ENCODE results near the gene ZBTB7C.

DNA sequence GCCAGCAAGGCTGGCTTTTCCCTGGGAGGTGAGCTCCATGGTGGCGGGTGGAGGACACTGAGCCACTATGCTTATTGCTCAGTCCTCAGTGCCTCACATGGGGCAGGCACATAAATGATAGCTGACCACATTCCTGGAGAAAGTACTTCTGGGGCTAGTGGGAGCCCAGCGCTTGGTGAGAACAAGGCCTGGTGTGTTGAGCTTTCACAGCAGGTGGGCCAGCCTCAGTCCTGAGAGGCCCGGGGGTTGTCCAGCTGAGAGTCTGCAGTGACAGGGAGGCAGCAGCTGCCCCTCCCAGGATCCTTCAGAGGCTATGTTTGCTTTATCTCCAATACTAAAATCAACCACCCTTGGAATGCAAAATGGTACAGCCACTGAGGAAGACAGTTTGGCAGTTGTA, 217.7 kb downstream of the ZBTB7C start:
- TF ChIP-seq, protein P1, sequence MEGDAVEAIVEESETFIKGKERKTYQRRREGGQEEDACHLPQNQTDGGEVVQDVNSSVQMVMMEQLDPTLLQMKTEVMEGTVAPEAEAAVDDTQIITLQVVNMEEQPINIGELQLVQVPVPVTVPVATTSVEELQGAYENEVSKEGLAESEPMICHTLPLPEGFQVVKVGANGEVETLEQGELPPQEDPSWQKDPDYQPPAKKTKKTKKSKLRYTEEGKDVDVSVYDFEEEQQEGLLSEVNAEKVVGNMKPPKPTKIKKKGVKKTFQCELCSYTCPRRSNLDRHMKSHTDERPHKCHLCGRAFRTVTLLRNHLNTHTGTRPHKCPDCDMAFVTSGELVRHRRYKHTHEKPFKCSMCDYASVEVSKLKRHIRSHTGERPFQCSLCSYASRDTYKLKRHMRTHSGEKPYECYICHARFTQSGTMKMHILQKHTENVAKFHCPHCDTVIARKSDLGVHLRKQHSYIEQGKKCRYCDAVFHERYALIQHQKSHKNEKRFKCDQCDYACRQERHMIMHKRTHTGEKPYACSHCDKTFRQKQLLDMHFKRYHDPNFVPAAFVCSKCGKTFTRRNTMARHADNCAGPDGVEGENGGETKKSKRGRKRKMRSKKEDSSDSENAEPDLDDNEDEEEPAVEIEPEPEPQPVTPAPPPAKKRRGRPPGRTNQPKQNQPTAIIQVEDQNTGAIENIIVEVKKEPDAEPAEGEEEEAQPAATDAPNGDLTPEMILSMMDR (IDR thresholded peaks at IDR 0.05): no peak
- no peak for TF ChIP-seq POLR2A (IDR thresholded peaks at IDR 0.05)

All from body of pancreas (tissue), 4 donors.